ENCODE data around the gene ING2.

ING2 gene

DNA sequence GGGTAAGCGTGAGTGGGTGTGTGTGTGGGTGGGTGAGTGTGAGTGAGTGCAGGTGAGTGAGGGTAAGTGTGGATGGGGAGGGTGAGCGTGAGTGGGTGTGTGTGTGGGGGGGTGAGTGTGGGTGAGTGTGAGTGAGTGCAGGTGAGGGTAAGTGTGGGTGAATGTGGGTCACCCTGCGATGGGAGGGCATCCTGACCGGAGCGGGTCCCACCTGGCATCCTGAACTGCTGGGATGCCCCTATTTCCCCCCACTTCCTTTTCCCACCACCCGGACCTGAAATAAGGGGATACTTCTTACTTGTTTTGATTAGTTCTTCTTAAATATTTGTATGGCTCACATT is 49.5 kb downstream of the ING2 start:
- H3K36me3 Mint-ChIP-seq (ENCODE audit: low read depth), result no peaks in the 10 kb centered on the region
- H3K4me1 Mint-ChIP-seq, result no peaks in the 10 kb centered on the region
- H3K27ac Mint-ChIP-seq, result no peak overlapping the region
- H3K9me3 Mint-ChIP-seq, result no peaks in the 10 kb centered on the region
- no peak for TF ChIP-seq CTCF (IDR thresholded peaks at IDR 0.05; ENCODE audit: unreplicated experiment in 3 of 3)
- no peaks in the 10 kb centered on the region for H3K27me3 Mint-ChIP-seq (ENCODE audit: low read depth)
- H3K4me3 Mint-ChIP-seq, result no peak overlapping the region

DNA sequence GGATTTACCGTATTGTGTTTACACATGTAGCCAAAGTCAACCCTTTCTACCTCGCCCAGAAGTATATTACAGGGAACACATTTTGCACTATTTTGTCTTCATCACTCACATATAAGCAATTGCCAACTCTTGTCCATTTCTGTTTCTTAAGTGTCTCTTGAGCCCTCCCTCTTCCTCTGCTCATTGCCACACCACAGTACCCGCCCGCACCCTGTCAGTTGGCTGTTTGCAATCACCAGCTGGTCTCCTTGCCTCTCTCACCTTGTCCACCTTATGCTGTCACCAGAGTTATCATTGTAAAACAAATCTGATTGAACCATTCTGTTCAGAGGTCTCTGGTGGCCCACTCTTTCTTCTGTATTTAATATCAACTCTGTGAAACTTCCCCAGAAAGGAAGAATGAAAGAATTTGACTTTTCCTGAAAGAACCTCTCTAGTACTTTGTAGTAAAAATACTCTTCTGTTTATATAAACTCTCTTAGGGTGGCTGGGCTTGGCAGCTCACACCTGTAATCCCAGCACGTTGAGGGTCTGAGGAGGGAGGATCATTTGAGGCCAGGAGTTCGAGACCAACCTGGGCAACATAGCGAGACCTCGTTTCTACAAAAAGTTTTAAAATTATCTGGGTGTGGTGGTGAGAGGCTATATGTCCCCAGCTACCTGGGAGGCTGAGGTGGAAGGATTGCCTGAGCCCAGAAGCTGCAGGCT is 50.2 kb downstream of the ING2 start:
- Mint-ChIP-seq H3K27ac (no peak overlapping the region), H3K27me3 (ENCODE audit: low read depth) (no peaks in the 10 kb centered on the region), H3K36me3 (ENCODE audit: low read depth) (no peaks in the 10 kb centered on the region), H3K4me3 (no peak overlapping the region), H3K9me3 (no peaks in the 10 kb centered on the region), H3K4me1 (no peaks in the 10 kb centered on the region)
- TF ChIP-seq CTCF (IDR thresholded peaks at IDR 0.05; ENCODE audit: unreplicated experiment in 3 of 3), result no peak

DNA sequence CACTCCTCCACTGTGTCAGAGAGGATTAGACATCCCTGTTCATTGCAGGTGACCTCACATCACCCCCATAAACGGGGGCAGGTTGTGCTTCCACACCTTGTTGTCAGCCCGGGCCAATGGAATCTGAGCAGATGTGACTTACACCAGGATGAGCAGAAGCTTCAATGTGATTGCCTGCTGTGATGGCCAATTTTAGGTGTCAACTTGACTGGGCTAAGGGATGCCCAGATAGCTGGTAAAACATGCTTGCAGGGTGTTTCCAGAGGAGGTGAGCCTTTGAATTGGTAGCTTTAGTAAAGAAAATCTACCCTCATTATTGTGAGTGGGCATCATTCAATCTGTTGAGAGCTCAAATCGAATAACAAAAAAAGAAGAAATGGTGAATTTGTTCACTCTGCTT is 52.1 kb downstream of the ING2 start:
- H3K27me3 Mint-ChIP-seq (ENCODE audit: low read depth), result peaks cover 4% of the 10 kb centered on the region
- no peak for TF ChIP-seq CTCF (IDR thresholded peaks at IDR 0.05; ENCODE audit: unreplicated experiment in 3 of 3)
- H3K4me3 Mint-ChIP-seq, result no peak overlapping the region
- no peaks in the 10 kb centered on the region for H3K36me3 Mint-ChIP-seq (ENCODE audit: low read depth)
- H3K9me3 Mint-ChIP-seq, result no peaks in the 10 kb centered on the region
- no peak overlapping the region for H3K27ac Mint-ChIP-seq
- H3K4me1 Mint-ChIP-seq, result no peaks in the 10 kb centered on the region

- Mint-ChIP-seq H3K27ac (no peak overlapping the region), H3K9me3 (no peaks in the 10 kb centered on the region), H3K4me3 (no peak overlapping the region), H3K4me1 (no peaks in the 10 kb centered on the region), H3K27me3 (ENCODE audit: low read depth) (peaks cover 4% of the 10 kb centered on the region), H3K36me3 (ENCODE audit: low read depth) (no peaks in the 10 kb centered on the region)
- no peak for TF ChIP-seq CTCF (IDR thresholded peaks at IDR 0.05; ENCODE audit: unreplicated experiment in 3 of 3)
Measured at GRCh38 chr4:183557611-183558010, 52.8 kb downstream of the ING2 start.

- Mint-ChIP-seq H3K4me1 (no peaks in the 10 kb centered on the region), H3K4me3 (no peak overlapping the region), H3K27ac (no peak overlapping the region), H3K27me3 (ENCODE audit: low read depth) (peaks cover 4% of the 10 kb centered on the region), H3K36me3 (ENCODE audit: low read depth) (no peaks in the 10 kb centered on the region), H3K9me3 (no peaks in the 10 kb centered on the region)
- TF ChIP-seq CTCF (IDR thresholded peaks at IDR 0.05; ENCODE audit: unreplicated experiment in 3 of 3), result no peak
Measured at GRCh38 chr4:183558873-183559272, 54.0 kb downstream of the ING2 start.

DNA sequence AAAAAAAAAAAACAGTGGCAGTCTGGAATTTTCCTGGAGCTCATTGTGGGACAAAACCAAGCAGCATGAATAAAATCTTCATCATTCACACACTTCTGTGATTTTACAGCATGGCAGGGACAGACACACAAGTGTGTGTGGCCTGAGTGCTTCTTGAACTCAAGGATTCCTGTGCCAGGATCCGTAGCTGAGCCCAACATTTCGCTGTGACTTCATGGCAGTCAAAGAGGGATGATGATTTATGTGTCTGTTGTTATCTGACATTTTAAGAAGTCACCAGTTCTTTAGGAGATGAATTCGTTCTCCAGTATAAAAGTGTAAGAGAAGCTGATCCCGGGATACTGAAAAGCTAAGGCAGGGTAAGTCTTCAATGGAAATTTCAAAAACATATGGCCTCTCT is 57.0 kb downstream of the ING2 start:
- Mint-ChIP-seq H3K9me3 (no peaks in the 10 kb centered on the region), H3K27me3 (ENCODE audit: low read depth) (peaks cover 9% of the 10 kb centered on the region), H3K36me3 (ENCODE audit: low read depth) (no peaks in the 10 kb centered on the region), H3K27ac (no peak overlapping the region), H3K4me1 (no peaks in the 10 kb centered on the region), H3K4me3 (no peak overlapping the region)
- TF ChIP-seq CTCF (IDR thresholded peaks at IDR 0.05; ENCODE audit: unreplicated experiment in 3 of 3), result no peak

Measured in nephron (organoid).